ENCODE data around the gene LRRC53.

LRRC53 gene

GRCh38 chr1:74502432-74502831 lies 10.0 kb downstream of the LRRC53 start:
- DNase-seq: no peak

- no peak for DNase-seq
Observed at GRCh38 chr1:74498901-74499300, 13.5 kb downstream of the LRRC53 start.

- no peak for DNase-seq
Observed at GRCh38 chr1:74496669-74497068, 15.7 kb downstream of the LRRC53 start.

- DNase-seq: no peak
Observed at GRCh38 chr1:74486036-74486435, 26.4 kb downstream of the LRRC53 start.

- DNase-seq: no peak
Observed at GRCh38 chr1:74485622-74486021, 26.8 kb downstream of the LRRC53 start.

GRCh38 chr1:74481607-74482006 lies 30.8 kb downstream of the LRRC53 start:
- no peak for DNase-seq

GRCh38 chr1:74480068-74480467 lies 32.3 kb downstream of the LRRC53 start:
- DNase-seq: no peak

GRCh38 chr1:74478979-74479378 lies 33.4 kb downstream of the LRRC53 start:
- DNase-seq: no peak

GRCh38 chr1:74474585-74474984 lies 37.8 kb downstream of the LRRC53 start:
- no peak for DNase-seq

GRCh38 chr1:74471470-74471869 lies 40.9 kb downstream of the LRRC53 start:
- DNase-seq: no peak

GRCh38 chr1:74470936-74471335 lies 41.5 kb downstream of the LRRC53 start:
- DNase-seq: no peak

GRCh38 chr1:74470251-74470650 lies 42.2 kb downstream of the LRRC53 start:
- no peak for DNase-seq

GRCh38 chr1:74468982-74469603 lies 43.3 kb downstream of the LRRC53 start:
- DNase-seq: no peak

GRCh38 chr1:74467786-74468377 lies 44.5 kb downstream of the LRRC53 start:
- DNase-seq: no peak

- DNase-seq: no peak
Observed at GRCh38 chr1:74465193-74465681, 47.2 kb downstream of the LRRC53 start.

GRCh38 chr1:74464037-74464436 lies 48.4 kb downstream of the LRRC53 start:
- no peak for DNase-seq

- no peak for DNase-seq
Observed at GRCh38 chr1:74463333-74463988, 49.0 kb downstream of the LRRC53 start.

- DNase-seq: no peak
Observed at GRCh38 chr1:74457253-74457652, 55.2 kb downstream of the LRRC53 start.

GRCh38 chr1:74455390-74455789 lies 57.0 kb downstream of the LRRC53 start:
- DNase-seq: no peak

GRCh38 chr1:74453277-74453676 lies 59.1 kb downstream of the LRRC53 start:
- DNase-seq: no peak

- DNase-seq: no peak
Observed at GRCh38 chr1:74452035-74452434, 60.4 kb downstream of the LRRC53 start.

GRCh38 chr1:74437035-74437434 lies 75.4 kb downstream of the LRRC53 start:
- DNase-seq: no peak

- DNase-seq: no peak
Observed at GRCh38 chr1:74436078-74436477, 76.3 kb downstream of the LRRC53 start.

GRCh38 chr1:74434321-74434720 lies 78.1 kb downstream of the LRRC53 start:
- DNase-seq: no peak
